ENCODE data around the gene CCDC71.

Gene CCDC71

DNA sequence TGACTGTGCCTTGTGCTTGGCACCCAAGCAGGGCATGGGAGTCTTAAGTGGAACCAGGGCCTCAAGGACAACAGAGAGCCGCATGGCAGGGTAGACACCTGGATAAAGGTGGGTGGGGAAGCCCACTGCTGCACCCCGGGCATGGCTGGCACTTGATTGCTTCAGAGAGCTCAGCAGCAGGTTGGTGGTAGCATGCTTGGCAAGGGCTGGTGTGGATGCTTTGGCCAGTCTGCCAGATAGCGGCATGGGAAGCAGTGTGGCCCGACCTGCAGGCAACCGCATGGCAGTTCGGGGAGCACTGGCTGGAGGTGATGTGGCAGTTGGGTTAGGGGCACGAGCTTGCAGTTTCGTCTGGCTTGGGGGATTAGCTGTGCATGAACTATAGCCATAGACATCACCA lies 2.5 kb downstream of the CCDC71 start (continued):
- TF ChIP-seq ZNF274 (IDR thresholded peaks at IDR 0.05; ENCODE audit: low read length) (no peak), ZNF274 (tag by site-specific recombination; IDR thresholded peaks at IDR 0.05; ENCODE audit: borderline replicate concordance) (no peak), ZNF394 (tag by site-specific recombination; IDR thresholded peaks at IDR 0.05; ENCODE audit: borderline replicate concordance) (no peak), ZNF292 (tag by site-specific recombination; IDR thresholded peaks at IDR 0.05; ENCODE audit: borderline replicate concordance, low read depth) (no peak)

DNA sequence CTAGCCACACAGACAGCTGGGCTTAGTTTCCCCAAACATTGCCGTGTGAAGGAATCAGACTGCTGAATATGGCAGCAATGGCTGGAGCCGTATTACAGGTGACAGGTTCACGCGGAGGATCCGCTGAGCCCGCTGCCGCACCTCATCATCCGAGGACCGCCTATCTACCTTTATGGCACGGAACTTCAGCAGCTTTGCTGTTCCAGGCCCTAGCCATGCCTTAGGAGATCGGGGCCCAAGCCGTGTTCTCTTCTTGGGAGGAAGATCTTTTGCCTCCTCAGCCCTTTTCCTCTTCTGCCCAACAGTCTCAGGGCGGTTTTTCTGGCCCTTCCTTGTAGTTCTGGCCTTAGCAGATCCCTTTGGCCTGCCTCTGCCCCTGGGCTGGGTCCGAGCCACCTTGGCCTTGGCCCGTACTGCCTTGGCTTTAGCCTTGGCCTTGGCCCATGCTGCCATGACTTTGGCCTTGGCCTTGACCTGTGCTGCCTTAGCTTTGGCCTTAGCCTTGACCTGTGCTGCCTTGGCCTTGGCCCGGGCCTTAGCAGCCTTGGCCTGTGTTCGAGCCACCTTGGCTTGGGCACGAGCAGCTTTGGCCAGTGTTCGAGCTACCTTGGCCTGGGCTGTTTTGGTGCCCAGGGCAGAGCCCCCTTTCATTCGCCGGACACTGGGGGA lies 3.2 kb downstream of the CCDC71 start:
- H3K27ac ChIP-seq (ENCODE audit: extremely low read depth, low read depth, low read length), result no peak overlapping the region
- ChIA-PET CTCF (interaction anchor here (0.8 to 2.0 kb wide), 2 partner anchors 8 to 10 kb away, joined by 3 to 5 read pairs; partner anchors contain the start of gene KLHDC8B), POLR2A (interaction anchor here (0.9 to 1.3 kb wide), 2 partner anchors 31 to 69 kb away, joined by 3 read pairs; partner anchors contain the start of gene QRICH1)
- H3K4me1 ChIP-seq (ENCODE audit: control insufficient read depth, insufficient read depth, low read length), result no peaks in the 10 kb centered on the region
- no peak for TF ChIP-seq ZFP3 (tag by site-specific recombination; IDR thresholded peaks at IDR 0.05; ENCODE audit: low read depth)
- TF ChIP-seq ZNF501 (tag by site-specific recombination; IDR thresholded peaks at IDR 0.05), result no peak
- TF ChIP-seq ZNF791 (tag by site-specific recombination; IDR thresholded peaks at IDR 0.05), result no peak
- no peak for TF ChIP-seq ZNF274 (IDR thresholded peaks at IDR 0.05; ENCODE audit: low read length)
- no peak for TF ChIP-seq ZNF274 (tag by site-specific recombination; IDR thresholded peaks at IDR 0.05; ENCODE audit: borderline replicate concordance)
- TF ChIP-seq ZNF792 (tag by site-specific recombination; IDR thresholded peaks at IDR 0.05), result no peak
- TF ChIP-seq HOXA7 (CRISPR knock-in tag; IDR thresholded peaks at IDR 0.05; ENCODE audit: borderline replicate concordance), result no peak
- TF ChIP-seq ZNF623 (tag by site-specific recombination; IDR thresholded peaks at IDR 0.05), result no peak
- no peak for TF ChIP-seq ZNF624 (tag by site-specific recombination; IDR thresholded peaks at IDR 0.05)
- TF ChIP-seq, protein P1, sequence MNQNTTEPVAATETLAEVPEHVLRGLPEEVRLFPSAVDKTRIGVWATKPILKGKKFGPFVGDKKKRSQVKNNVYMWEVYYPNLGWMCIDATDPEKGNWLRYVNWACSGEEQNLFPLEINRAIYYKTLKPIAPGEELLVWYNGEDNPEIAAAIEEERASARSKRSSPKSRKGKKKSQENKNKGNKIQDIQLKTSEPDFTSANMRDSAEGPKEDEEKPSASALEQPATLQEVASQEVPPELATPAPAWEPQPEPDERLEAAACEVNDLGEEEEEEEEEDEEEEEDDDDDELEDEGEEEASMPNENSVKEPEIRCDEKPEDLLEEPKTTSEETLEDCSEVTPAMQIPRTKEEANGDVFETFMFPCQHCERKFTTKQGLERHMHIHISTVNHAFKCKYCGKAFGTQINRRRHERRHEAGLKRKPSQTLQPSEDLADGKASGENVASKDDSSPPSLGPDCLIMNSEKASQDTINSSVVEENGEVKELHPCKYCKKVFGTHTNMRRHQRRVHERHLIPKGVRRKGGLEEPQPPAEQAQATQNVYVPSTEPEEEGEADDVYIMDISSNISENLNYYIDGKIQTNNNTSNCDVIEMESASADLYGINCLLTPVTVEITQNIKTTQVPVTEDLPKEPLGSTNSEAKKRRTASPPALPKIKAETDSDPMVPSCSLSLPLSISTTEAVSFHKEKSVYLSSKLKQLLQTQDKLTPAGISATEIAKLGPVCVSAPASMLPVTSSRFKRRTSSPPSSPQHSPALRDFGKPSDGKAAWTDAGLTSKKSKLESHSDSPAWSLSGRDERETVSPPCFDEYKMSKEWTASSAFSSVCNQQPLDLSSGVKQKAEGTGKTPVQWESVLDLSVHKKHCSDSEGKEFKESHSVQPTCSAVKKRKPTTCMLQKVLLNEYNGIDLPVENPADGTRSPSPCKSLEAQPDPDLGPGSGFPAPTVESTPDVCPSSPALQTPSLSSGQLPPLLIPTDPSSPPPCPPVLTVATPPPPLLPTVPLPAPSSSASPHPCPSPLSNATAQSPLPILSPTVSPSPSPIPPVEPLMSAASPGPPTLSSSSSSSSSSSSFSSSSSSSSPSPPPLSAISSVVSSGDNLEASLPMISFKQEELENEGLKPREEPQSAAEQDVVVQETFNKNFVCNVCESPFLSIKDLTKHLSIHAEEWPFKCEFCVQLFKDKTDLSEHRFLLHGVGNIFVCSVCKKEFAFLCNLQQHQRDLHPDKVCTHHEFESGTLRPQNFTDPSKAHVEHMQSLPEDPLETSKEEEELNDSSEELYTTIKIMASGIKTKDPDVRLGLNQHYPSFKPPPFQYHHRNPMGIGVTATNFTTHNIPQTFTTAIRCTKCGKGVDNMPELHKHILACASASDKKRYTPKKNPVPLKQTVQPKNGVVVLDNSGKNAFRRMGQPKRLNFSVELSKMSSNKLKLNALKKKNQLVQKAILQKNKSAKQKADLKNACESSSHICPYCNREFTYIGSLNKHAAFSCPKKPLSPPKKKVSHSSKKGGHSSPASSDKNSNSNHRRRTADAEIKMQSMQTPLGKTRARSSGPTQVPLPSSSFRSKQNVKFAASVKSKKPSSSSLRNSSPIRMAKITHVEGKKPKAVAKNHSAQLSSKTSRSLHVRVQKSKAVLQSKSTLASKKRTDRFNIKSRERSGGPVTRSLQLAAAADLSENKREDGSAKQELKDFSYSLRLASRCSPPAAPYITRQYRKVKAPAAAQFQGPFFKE (tag by site-specific recombination; IDR thresholded peaks at IDR 0.05; ENCODE audit: borderline replicate concordance), result no peak
- TF ChIP-seq ZNF248 (tag by site-specific recombination; IDR thresholded peaks at IDR 0.05), result no peak
- TF ChIP-seq, protein P2, sequence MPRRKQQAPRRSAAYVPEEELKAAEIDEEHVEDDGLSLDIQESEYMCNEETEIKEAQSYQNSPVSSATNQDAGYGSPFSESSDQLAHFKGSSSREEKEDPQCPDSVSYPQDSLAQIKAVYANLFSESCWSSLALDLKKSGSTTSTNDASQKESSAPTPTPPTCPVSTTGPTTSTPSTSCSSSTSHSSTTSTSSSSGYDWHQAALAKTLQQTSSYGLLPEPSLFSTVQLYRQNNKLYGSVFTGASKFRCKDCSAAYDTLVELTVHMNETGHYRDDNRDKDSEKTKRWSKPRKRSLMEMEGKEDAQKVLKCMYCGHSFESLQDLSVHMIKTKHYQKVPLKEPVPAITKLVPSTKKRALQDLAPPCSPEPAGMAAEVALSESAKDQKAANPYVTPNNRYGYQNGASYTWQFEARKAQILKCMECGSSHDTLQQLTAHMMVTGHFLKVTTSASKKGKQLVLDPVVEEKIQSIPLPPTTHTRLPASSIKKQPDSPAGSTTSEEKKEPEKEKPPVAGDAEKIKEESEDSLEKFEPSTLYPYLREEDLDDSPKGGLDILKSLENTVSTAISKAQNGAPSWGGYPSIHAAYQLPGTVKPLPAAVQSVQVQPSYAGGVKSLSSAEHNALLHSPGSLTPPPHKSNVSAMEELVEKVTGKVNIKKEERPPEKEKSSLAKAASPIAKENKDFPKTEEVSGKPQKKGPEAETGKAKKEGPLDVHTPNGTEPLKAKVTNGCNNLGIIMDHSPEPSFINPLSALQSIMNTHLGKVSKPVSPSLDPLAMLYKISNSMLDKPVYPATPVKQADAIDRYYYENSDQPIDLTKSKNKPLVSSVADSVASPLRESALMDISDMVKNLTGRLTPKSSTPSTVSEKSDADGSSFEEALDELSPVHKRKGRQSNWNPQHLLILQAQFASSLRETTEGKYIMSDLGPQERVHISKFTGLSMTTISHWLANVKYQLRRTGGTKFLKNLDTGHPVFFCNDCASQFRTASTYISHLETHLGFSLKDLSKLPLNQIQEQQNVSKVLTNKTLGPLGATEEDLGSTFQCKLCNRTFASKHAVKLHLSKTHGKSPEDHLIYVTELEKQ (tag by site-specific recombination; IDR thresholded peaks at IDR 0.05; ENCODE audit: borderline replicate concordance), result no peak
- no peak for TF ChIP-seq BCL11B (tag by site-specific recombination; IDR thresholded peaks at IDR 0.05; ENCODE audit: low read depth)
- no peak for TF ChIP-seq ZNF138 (tag by site-specific recombination; IDR thresholded peaks at IDR 0.05; ENCODE audit: borderline replicate concordance)
- TF ChIP-seq, protein P3, sequence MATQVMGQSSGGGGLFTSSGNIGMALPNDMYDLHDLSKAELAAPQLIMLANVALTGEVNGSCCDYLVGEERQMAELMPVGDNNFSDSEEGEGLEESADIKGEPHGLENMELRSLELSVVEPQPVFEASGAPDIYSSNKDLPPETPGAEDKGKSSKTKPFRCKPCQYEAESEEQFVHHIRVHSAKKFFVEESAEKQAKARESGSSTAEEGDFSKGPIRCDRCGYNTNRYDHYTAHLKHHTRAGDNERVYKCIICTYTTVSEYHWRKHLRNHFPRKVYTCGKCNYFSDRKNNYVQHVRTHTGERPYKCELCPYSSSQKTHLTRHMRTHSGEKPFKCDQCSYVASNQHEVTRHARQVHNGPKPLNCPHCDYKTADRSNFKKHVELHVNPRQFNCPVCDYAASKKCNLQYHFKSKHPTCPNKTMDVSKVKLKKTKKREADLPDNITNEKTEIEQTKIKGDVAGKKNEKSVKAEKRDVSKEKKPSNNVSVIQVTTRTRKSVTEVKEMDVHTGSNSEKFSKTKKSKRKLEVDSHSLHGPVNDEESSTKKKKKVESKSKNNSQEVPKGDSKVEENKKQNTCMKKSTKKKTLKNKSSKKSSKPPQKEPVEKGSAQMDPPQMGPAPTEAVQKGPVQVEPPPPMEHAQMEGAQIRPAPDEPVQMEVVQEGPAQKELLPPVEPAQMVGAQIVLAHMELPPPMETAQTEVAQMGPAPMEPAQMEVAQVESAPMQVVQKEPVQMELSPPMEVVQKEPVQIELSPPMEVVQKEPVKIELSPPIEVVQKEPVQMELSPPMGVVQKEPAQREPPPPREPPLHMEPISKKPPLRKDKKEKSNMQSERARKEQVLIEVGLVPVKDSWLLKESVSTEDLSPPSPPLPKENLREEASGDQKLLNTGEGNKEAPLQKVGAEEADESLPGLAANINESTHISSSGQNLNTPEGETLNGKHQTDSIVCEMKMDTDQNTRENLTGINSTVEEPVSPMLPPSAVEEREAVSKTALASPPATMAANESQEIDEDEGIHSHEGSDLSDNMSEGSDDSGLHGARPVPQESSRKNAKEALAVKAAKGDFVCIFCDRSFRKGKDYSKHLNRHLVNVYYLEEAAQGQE (tag by site-specific recombination; IDR thresholded peaks at IDR 0.05), result no peak
- no peak for TF ChIP-seq WT1 (tag by site-specific recombination; IDR thresholded peaks at IDR 0.05)
- TF ChIP-seq ZNF776 (tag by site-specific recombination; IDR thresholded peaks at IDR 0.05; ENCODE audit: borderline replicate concordance), result no peak
- peaks cover 0 to 41% of the 10 kb centered on the region in 2 experiments; a peak in 2 of 3 replicates for H3K36me3 ChIP-seq (ENCODE audit: control insufficient read depth in 2 of 2, insufficient read depth in 1 of 2, low read length in 2 of 2)
- no peak overlapping the region for H3K4me3 ChIP-seq (ENCODE audit: low read depth, low read length)
- H3K9me3 ChIP-seq (ENCODE audit: control insufficient read depth, insufficient read depth, low read depth, low read length), result no peaks in the 10 kb centered on the region

Data from HEK293 (cell line).